Neuronal stem cell (in vitro differentiated cells): ENCODE data around the gene HCN1.
"Not testable (repeated sequence)": the region's sequence is repeated elsewhere in the genome, so short reads cannot be mapped to it uniquely, and the experiment has no call there.

Experiments used
- DNase-seq: peaks from one replicate; pipeline ENCODE4 v3.0.0-alpha.2; 2013; ENCODE audit warnings: low spot score
- H2AFZ ChIP-seq: one replicate; pipeline ENCODE4 v1.6.1; 2013; ENCODE audit warnings: mild to moderate bottlenecking, low read length, inconsistent platforms
- H2AK5ac ChIP-seq: 2 replicates; pipeline ENCODE4 v1.6.1; 2013; ENCODE audit warnings: low read depth, mild to moderate bottlenecking, inconsistent platforms, low read length, moderate library complexity, mixed read lengths
- H2BK120ac ChIP-seq: 2 replicates; pipeline ENCODE4 v1.6.1; 2013; ENCODE audit warnings: low read depth, mild to moderate bottlenecking, inconsistent platforms, low read length, moderate library complexity, mixed read lengths
- H2BK12ac ChIP-seq: one replicate; pipeline ENCODE4 v1.6.1; 2013; ENCODE audit warnings: low read length, inconsistent platforms
- H2BK15ac ChIP-seq: 2 replicates; pipeline ENCODE4 v1.6.1; 2013; ENCODE audit warnings: mild to moderate bottlenecking, low read length, inconsistent platforms, mixed read lengths
- H2BK5ac ChIP-seq: one replicate; pipeline ENCODE4 v1.6.1; 2013; ENCODE audit warnings: inconsistent platforms, mild to moderate bottlenecking, low read length, moderate library complexity
- H3K14ac ChIP-seq: one replicate; pipeline ENCODE4 v1.6.1; 2013; ENCODE audit warnings: low read length, inconsistent platforms
- H3K18ac ChIP-seq: 2 replicates; pipeline ENCODE4 v1.6.1; 2013; ENCODE audit warnings: low read length, inconsistent platforms
- H3K23ac ChIP-seq: 2 replicates; pipeline ENCODE4 v1.6.1; 2013; ENCODE audit warnings: low read depth, mild to moderate bottlenecking, mixed read lengths, low read length, inconsistent platforms; ENCODE audit not compliant: poor library complexity
- H3K27ac ChIP-seq: replicated peaks from 3 replicates; pipeline ENCODE4 v1.5.1; 2013; ENCODE audit warnings: low read length, inconsistent platforms
- H3K27me3 ChIP-seq, 3 experiments: 2 replicates each; pipeline ENCODE4 v1.6.1; 2013; ENCODE audit warnings: low read length in 3 of 3, mild to moderate bottlenecking in 2 of 3, inconsistent platforms in 1 of 3, low read depth in 1 of 3, mixed read lengths in 1 of 3, moderate library complexity in 1 of 3; ENCODE audit not compliant: control insufficient read depth in 3 of 3, insufficient read depth in 3 of 3
- H3K36me3 ChIP-seq, 2 donors: replicated peaks in 1 of 2; 2 replicates each; pipeline ENCODE4 v1.6.1; 2013; ENCODE audit warnings: low read length in 2 of 2; ENCODE audit not compliant: control insufficient read depth in 2 of 2, insufficient read depth in 2 of 2
- H3K4ac ChIP-seq: 2 replicates; pipeline ENCODE4 v1.6.1; 2013; ENCODE audit warnings: inconsistent platforms, mild to moderate bottlenecking, low read length, moderate library complexity
- H3K4me1 ChIP-seq, 2 donors: 1 replicate in 1 of 2; 2 replicates in 1 of 2; pipeline ENCODE4 v1.6.1; 2013; ENCODE audit warnings: low read length in 2 of 2, low read depth in 1 of 2; ENCODE audit not compliant: control insufficient read depth in 2 of 2, insufficient read depth in 1 of 2
- H3K4me2 ChIP-seq: one replicate; pipeline ENCODE4 v1.6.1; 2013; ENCODE audit warnings: mild to moderate bottlenecking, low read length, inconsistent platforms; ENCODE audit not compliant: insufficient read depth, poor library complexity, severe bottlenecking
- H3K4me3 ChIP-seq, 2 donors: 2 replicates each; pipeline ENCODE4 v1.5.1; 2013; ENCODE audit warnings: low read length in 2 of 2, mild to moderate bottlenecking in 2 of 2, inconsistent platforms in 1 of 2, moderate library complexity in 1 of 2
- H3K79me1 ChIP-seq: one replicate; pipeline ENCODE4 v1.6.1; 2013; ENCODE audit warnings: low read depth, mild to moderate bottlenecking, inconsistent platforms, low read length, moderate library complexity
- H3K9ac ChIP-seq: one replicate; pipeline ENCODE4 v1.6.1; 2013; ENCODE audit warnings: mild to moderate bottlenecking, low read depth, low read length, inconsistent platforms; ENCODE audit not compliant: poor library complexity
- H3K9me3 ChIP-seq, 2 donors: replicated peaks in 1 of 2; 2 replicates each; pipeline versions ENCODE3 to v1.6.1; 2013; ENCODE audit warnings: low read length in 2 of 2, mild to moderate bottlenecking in 2 of 2, inconsistent platforms in 1 of 2, low read depth in 1 of 2, mixed read lengths in 1 of 2, moderate library complexity in 1 of 2; ENCODE audit not compliant: control insufficient read depth in 2 of 2, insufficient read depth in 1 of 2
- H4K8ac ChIP-seq: one replicate; pipeline ENCODE4 v1.6.1; 2013; ENCODE audit warnings: low read depth, mild to moderate bottlenecking, inconsistent platforms, low read length, moderate library complexity
- H4K91ac ChIP-seq: one replicate; pipeline ENCODE4 v1.6.1; 2013; ENCODE audit warnings: low read length, low read depth, mild to moderate bottlenecking, inconsistent platforms; ENCODE audit not compliant: poor library complexity
- WGBS, 2 donors: extraction: QIAGEN DNeasy Blood & Tissue Kit; methylation state at CpG; one replicate each; pipeline ENCODE4 v1.1.7; 2013; ENCODE audit warnings: missing lambda C conversion rate in 2 of 2, mixed read lengths in 1 of 2; ENCODE audit not compliant: insufficient read length in 2 of 2, insufficient replicate concordance in 1 of 2; ENCODE audit errors: extremely low coverage in 2 of 2; 5-methylcytosine and 5-hydroxymethylcytosine counted together

HCN1 gene

GRCh38 chr5:45376417-45376816 lies 319.8 kb downstream of the HCN1 start:
- H3K4me1 ChIP-seq, result no peaks in the 10 kb centered on the region
- WGBS, 2 donors, result no CpG with 5 or more reads among the region's 2 CpGs
- no peak overlapping the region for H2BK15ac ChIP-seq
- H2BK120ac ChIP-seq, result no peak overlapping the region
- no peak overlapping the region for H2AFZ ChIP-seq
- H3K23ac ChIP-seq, result no peak overlapping the region
- H2BK5ac ChIP-seq, result no peak overlapping the region
- H2BK12ac ChIP-seq, result no peak overlapping the region
- H3K79me1 ChIP-seq, result no peaks in the 10 kb centered on the region
- no peak overlapping the region for H3K4ac ChIP-seq
- H3K27me3 ChIP-seq, result no peaks in the 10 kb centered on the region
- DNase-seq, result no peak
- H3K4me2 ChIP-seq, result no peak overlapping the region
- no peak overlapping the region for H2AK5ac ChIP-seq
- H3K27ac ChIP-seq, result no peak overlapping the region
- no peak overlapping the region for H3K14ac ChIP-seq
- no peak overlapping the region for H4K91ac ChIP-seq
- H3K4me3 ChIP-seq, result no peak overlapping the region
- H4K8ac ChIP-seq, result no peak overlapping the region
- H3K18ac ChIP-seq, result no peak overlapping the region
- H3K9me3 ChIP-seq, result peaks cover 0 to 1% of the 10 kb centered on the region in 2 donors
- no peaks in the 10 kb centered on the region for H3K36me3 ChIP-seq
- H3K9ac ChIP-seq, result no peak overlapping the region

GRCh38 chr5:45372629-45373028 lies 323.6 kb downstream of the HCN1 start:
- WGBS, 2 donors, result 100% methylated on average over 5 of the region's 10 CpGs; no CpG with 5 or more reads in 1 of the 2 donors
- Histone ChIP-seq H3K27ac (no peak overlapping the region), H3K36me3 (no peaks in the 10 kb centered on the region), H2AK5ac (no peak overlapping the region), H3K27me3 (no peaks in the 10 kb centered on the region), H2BK120ac (no peak overlapping the region), H2BK12ac (no peak overlapping the region), H3K9me3 (peaks cover 0 to 1% of the 10 kb centered on the region in 2 donors), H3K79me1 (no peaks in the 10 kb centered on the region), H3K9ac (no peak overlapping the region), H4K8ac (no peak overlapping the region), H3K18ac (no peak overlapping the region), H3K14ac (no peak overlapping the region), H2BK5ac (no peak overlapping the region), H3K23ac (no peak overlapping the region), H3K4ac (no peak overlapping the region), H2BK15ac (no peak overlapping the region), H3K4me2 (no peak overlapping the region), H3K4me3 (no peak overlapping the region), H3K4me1 (no peaks in the 10 kb centered on the region), H2AFZ (no peak overlapping the region), H4K91ac (no peak overlapping the region)
- no peak for DNase-seq

GRCh38 chr5:45371423-45371822 lies 324.8 kb downstream of the HCN1 start:
- H2BK15ac ChIP-seq, DNase-seq, H2BK120ac ChIP-seq, H2BK5ac ChIP-seq, H3K4me2 ChIP-seq, H2AFZ ChIP-seq, H3K4me3 ChIP-seq, H3K27me3 ChIP-seq, H3K9ac ChIP-seq, H3K4ac ChIP-seq, H3K9me3 ChIP-seq, H3K79me1 ChIP-seq, H3K18ac ChIP-seq, H3K27ac ChIP-seq, H3K4me1 ChIP-seq, H2BK12ac ChIP-seq, H3K23ac ChIP-seq, H4K8ac ChIP-seq, H3K14ac ChIP-seq, H3K36me3 ChIP-seq, H4K91ac ChIP-seq, H2AK5ac ChIP-seq: not testable (repeated sequence)
- WGBS, 2 donors, result no CpG with 5 or more reads among the region's 8 CpGs

GRCh38 chr5:45355189-45355992 lies 340.8 kb downstream of the HCN1 start:
- Histone ChIP-seq H2BK15ac (no peak overlapping the region), H2AK5ac (no peak overlapping the region), H3K4me2 (no peak overlapping the region), H3K18ac (no peak overlapping the region), H3K14ac (no peak overlapping the region), H3K4me1 (no peaks in the 10 kb centered on the region), H2BK12ac (no peak overlapping the region), H3K79me1 (no peaks in the 10 kb centered on the region), H3K4ac (no peak overlapping the region), H3K9ac (no peak overlapping the region), H3K36me3 (no peaks in the 10 kb centered on the region), H3K27me3 (no peaks in the 10 kb centered on the region), H3K23ac (no peak overlapping the region), H4K8ac (no peak overlapping the region), H3K4me3 (no peak overlapping the region), H2BK120ac (no peak overlapping the region), H3K9me3 (no peaks in the 10 kb centered on the region), H4K91ac (no peak overlapping the region), H2AFZ (no peak overlapping the region), H3K27ac (no peak overlapping the region), H2BK5ac (no peak overlapping the region)
- WGBS, 2 donors, result no CpG with 5 or more reads among the region's 3 CpGs
- no peak for DNase-seq
